Stimulated activated CD4-positive, alpha-beta T cell treated with anti-CD3 and anti-CD28 coated beads, TNF-alpha, amount 100 ng/mL, for 24 hours (primary cell): ENCODE measurements around the gene DNTT.

Experiments used
- DNase-seq, 3 experiments: peaks; one replicate each; pipeline ENCODE4 v3.0.0-alpha.2; 2020; ENCODE audit warnings: low read depth in 3 of 3

DNTT gene

GRCh38 chr10:96304230-96304629 is at the start of gene DNTT:
Gene DNTT, plus strand, starts transcription at chr10:96304434. Its CDS starts 64 bp downstream, at chr10:96304498.
- DNase-seq: no peak

- no peak for DNase-seq
Measured at GRCh38 chr10:96254976-96255375, 49.3 kb upstream of the DNTT start.

- no peak for DNase-seq
Measured at GRCh38 chr10:96255549-96256333, 48.5 kb upstream of the DNTT start.

- no peak for DNase-seq
Measured at GRCh38 chr10:96257944-96258343, 46.3 kb upstream of the DNTT start.

GRCh38 chr10:96259150-96259549 is 45.1 kb upstream of the DNTT start:
- DNase-seq: no peak

GRCh38 chr10:96260014-96260413 is 44.2 kb upstream of the DNTT start:
- no peak for DNase-seq

- no peak for DNase-seq
Measured at GRCh38 chr10:96261132-96261531, 43.1 kb upstream of the DNTT start.

- no peak for DNase-seq
Measured at GRCh38 chr10:96261930-96262329, 42.3 kb upstream of the DNTT start.

- no peak for DNase-seq
Measured at GRCh38 chr10:96263176-96263575, 41.1 kb upstream of the DNTT start.

- no peak for DNase-seq
Measured at GRCh38 chr10:96263669-96264068, 40.6 kb upstream of the DNTT start.

- no peak for DNase-seq
Measured at GRCh38 chr10:96264938-96265337, 39.3 kb upstream of the DNTT start.

- DNase-seq: no peak
Measured at GRCh38 chr10:96266118-96266770, 38.0 kb upstream of the DNTT start.

GRCh38 chr10:96267234-96267705 is 37.0 kb upstream of the DNTT start:
- DNase-seq: no peak

GRCh38 chr10:96268341-96268909 is 35.8 kb upstream of the DNTT start:
- no peak for DNase-seq

- DNase-seq: no peak
Measured at GRCh38 chr10:96269438-96270300, 34.6 kb upstream of the DNTT start.

- DNase-seq: no peak
Measured at GRCh38 chr10:96270571-96270970, 33.7 kb upstream of the DNTT start.

- DNase-seq: no peak
Measured at GRCh38 chr10:96271016-96271815, 33.0 kb upstream of the DNTT start, which contains the start of gene BLNK. Gene BLNK, minus strand, starts transcription at chr10:96271569. Its CDS starts 171 bp downstream, at chr10:96271398.

- DNase-seq: no peak
Measured at GRCh38 chr10:96272316-96273280, 31.6 kb upstream of the DNTT start.

- DNase-seq: no peak
Measured at GRCh38 chr10:96275685-96276418, 28.4 kb upstream of the DNTT start.
